Peyer's patch (tissue), 4 donors: ENCODE results near the gene LMF2. TPM values are rescaled to one million over a fixed set of nuclear protein-coding genes. Genes with fewer than 3 reads are reported as not detected.

Source experiments
- DNase-seq, 3 donors: peaks; one replicate each; pipeline ENCODE4 v3.0.0-alpha.2; 2017 to 2019
- H3K27ac ChIP-seq, 4 donors: fragments of 200-600 bp; sonication (generic); one replicate each; pipeline ENCODE4 v1.5.1; 2016 to 2019
- H3K27me3 ChIP-seq, 2 donors: fragments of 200-600 bp; sonication (generic); one replicate each; pipeline ENCODE4 v1.5.1; 2019
- H3K36me3 ChIP-seq, 3 donors: fragments of 200-600 bp; sonication (generic); one replicate each; pipeline ENCODE4 v1.5.1; 2016 to 2019
- H3K4me1 ChIP-seq, 4 donors: fragments of 200-600 bp; sonication (generic); one replicate each; pipeline ENCODE4 v1.5.1; 2016 to 2019
- H3K4me3 ChIP-seq, 4 donors: fragments of 200-600 bp; sonication (generic); 1 replicate in 3 of 4; 2 replicates in 1 of 4; pipeline ENCODE4 v1.5.1; 2016 to 2019; ENCODE audit warnings: mild to moderate bottlenecking in 1 of 4
- H3K9me3 ChIP-seq, 4 donors: fragments of 200-600 bp; sonication (generic); one replicate each; pipeline ENCODE4 v1.5.1; 2016 to 2019; ENCODE audit warnings: mild to moderate bottlenecking in 1 of 4
- CTCF ChIP-seq, 6 experiments: fragments of 450-650 bp in 4 of 6; fragments of 200-600 bp in 2 of 6; sonication (generic) in 1 of 6; IDR thresholded peaks; one replicate each; pipeline ENCODE4 v1.5.1; 2017 to 2019; ENCODE audit warnings: antibody characterized with exemption in 6 of 6, mild to moderate bottlenecking in 3 of 6, moderate library complexity in 1 of 6
- POLR2A ChIP-seq, 2 donors: fragments of 450-650 bp; IDR thresholded peaks; one replicate each; pipeline ENCODE4 v1.5.1; 2017; ENCODE audit warnings: antibody characterized with exemption in 2 of 2, mild to moderate bottlenecking in 2 of 2, moderate library complexity in 2 of 2
- total RNA-seq, 4 donors: library from RNA; depleted of rRNA; stranded (reverse); fragments of >200 nt; gene quantifications; one replicate each; pipeline ENCODE4 v1.1.0, GENCODE V29; 2016

The LMF2 gene
- total RNA-seq, result 10 to 100 TPM; 68.5 to 94.9 (median 83.3) TPM

GRCh38 chr22:50507421-50507990 is at the start of gene LMF2:
Gene LMF2, minus strand, starts transcription at chr22:50507702. Its CDS starts 27 bp downstream, at chr22:50507675.
- TF ChIP-seq POLR2A (IDR thresholded peaks at IDR 0.05) (peak; percentile 47 to 56), CTCF (IDR thresholded peaks at IDR 0.05) (peak in 2 of 6 experiments; percentile 10 to 13)
- H3K27me3 ChIP-seq, result no peaks in the 10 kb centered on the region
- H3K4me3 ChIP-seq, result peak within 1 kb of the TSS; percentile 70 to 100 (median 91)
- H3K36me3 ChIP-seq, result peaks cover 0 to 38% (median 0%) of the 10 kb centered on the region in 3 donors
- peak within 1 kb of the TSS; percentile 93 to 98 (median 94) for H3K27ac ChIP-seq
- DNase-seq, result peak; percentile 90 to 99 (median 96)
- H3K9me3 ChIP-seq, result no peaks in the 10 kb centered on the region
- peaks cover 0 to 35% (median 8%) of the 10 kb centered on the region in 4 donors for H3K4me1 ChIP-seq

- H3K9me3 ChIP-seq, result no peaks in the 10 kb centered on the region
- no peak overlapping the region for H3K4me3 ChIP-seq
- no peaks in the 10 kb centered on the region for H3K36me3 ChIP-seq
- H3K27ac ChIP-seq, result no peak overlapping the region
- no peak for DNase-seq
- no peak for TF ChIP-seq CTCF (IDR thresholded peaks at IDR 0.05)
- no peak for TF ChIP-seq POLR2A (IDR thresholded peaks at IDR 0.05)
- H3K27me3 ChIP-seq, result no peaks in the 10 kb centered on the region
- no peaks in the 10 kb centered on the region for H3K4me1 ChIP-seq
Measured at GRCh38 chr22:50556703-50557102, 49.2 kb upstream of the LMF2 start.

GRCh38 chr22:50553310-50553709 is 45.8 kb upstream of the LMF2 start:
- no peak overlapping the region for H3K4me3 ChIP-seq
- H3K36me3 ChIP-seq, result no peaks in the 10 kb centered on the region
- no peaks in the 10 kb centered on the region for H3K9me3 ChIP-seq
- H3K4me1 ChIP-seq, result peaks cover 0 to 11% (median 10%) of the 10 kb centered on the region in 4 donors
- H3K27ac ChIP-seq, result no peak overlapping the region
- H3K27me3 ChIP-seq, result peaks cover 0 to 6% of the 10 kb centered on the region in 2 donors
- TF ChIP-seq POLR2A (IDR thresholded peaks at IDR 0.05) (no peak), CTCF (IDR thresholded peaks at IDR 0.05) (no peak)
- no peak for DNase-seq

- DNase-seq, result no peak
- TF ChIP-seq POLR2A (IDR thresholded peaks at IDR 0.05) (no peak), CTCF (IDR thresholded peaks at IDR 0.05) (no peak)
Measured at GRCh38 chr22:50551160-50551752, 43.8 kb upstream of the LMF2 start.

GRCh38 chr22:50550395-50550794 is 42.9 kb upstream of the LMF2 start:
- Histone ChIP-seq H3K27me3 (peaks cover 0 to 15% of the 10 kb centered on the region in 2 donors), H3K27ac (no peak overlapping the region), H3K4me3 (no peak overlapping the region), H3K9me3 (no peaks in the 10 kb centered on the region), H3K4me1 (peaks cover 0 to 23% (median 12%) of the 10 kb centered on the region in 4 donors), H3K36me3 (no peaks in the 10 kb centered on the region)
- DNase-seq, result no peak
- no peak for TF ChIP-seq POLR2A (IDR thresholded peaks at IDR 0.05)
- TF ChIP-seq CTCF (IDR thresholded peaks at IDR 0.05), result no peak

More at GRCh38 chr22:50551160-50551752, 43.8 kb upstream of the LMF2 start:
- H3K27ac ChIP-seq, result no peak overlapping the region
- H3K9me3 ChIP-seq, result no peaks in the 10 kb centered on the region
- no peaks in the 10 kb centered on the region for H3K36me3 ChIP-seq
- H3K27me3 ChIP-seq, result peaks cover 0 to 15% of the 10 kb centered on the region in 2 donors
- no peak overlapping the region for H3K4me3 ChIP-seq
- peaks cover 0 to 23% (median 12%) of the 10 kb centered on the region in 4 donors for H3K4me1 ChIP-seq
